ENCODE data around the gene PTPRK.

The PTPRK gene

GRCh38 chr6:128305976-128306375 lies 214.4 kb downstream of the PTPRK start:
- intact Hi-C loops (cut with DNase I; ENCODE audit: low total_unique reads), result no loop called here
- H3K9me3 ChIP-seq, result no peaks in the 10 kb centered on the region
- no peak overlapping the region for H3K27ac ChIP-seq
- H3K27me3 ChIP-seq, result no peaks in the 10 kb centered on the region
- no peak for TF ChIP-seq CTCF (IDR thresholded peaks at IDR 0.05)
- H3K4me1 ChIP-seq, result peaks cover 0 to 28% (median 0%) of the 10 kb centered on the region in 4 donors
- no peak for DNase-seq
- H3K4me3 ChIP-seq, result no peak overlapping the region
- H3K36me3 ChIP-seq, result no peaks in the 10 kb centered on the region

- no peak overlapping the region for H3K4me3 ChIP-seq
- H3K27me3 ChIP-seq, result no peaks in the 10 kb centered on the region
- peaks cover 0 to 30% (median 0%) of the 10 kb centered on the region in 4 donors for H3K4me1 ChIP-seq
- H3K36me3 ChIP-seq, result no peaks in the 10 kb centered on the region
- TF ChIP-seq CTCF (IDR thresholded peaks at IDR 0.05), result no peak
- no peak overlapping the region for H3K27ac ChIP-seq
- no peaks in the 10 kb centered on the region for H3K9me3 ChIP-seq
- no peak for DNase-seq
- intact Hi-C loops (cut with DNase I; ENCODE audit: low total_unique reads), result no loop called here
Measured at GRCh38 chr6:128305228-128305627, 215.2 kb downstream of the PTPRK start.

GRCh38 chr6:128303870-128304269 lies 216.5 kb downstream of the PTPRK start:
- Histone ChIP-seq H3K4me1 (peaks cover 0 to 25% (median 0%) of the 10 kb centered on the region in 4 donors), H3K36me3 (no peaks in the 10 kb centered on the region), H3K27me3 (no peaks in the 10 kb centered on the region), H3K27ac (no peak overlapping the region), H3K9me3 (no peaks in the 10 kb centered on the region), H3K4me3 (no peak overlapping the region)
- no peak for DNase-seq
- no peak for TF ChIP-seq CTCF (IDR thresholded peaks at IDR 0.05)
- intact Hi-C loops (cut with DNase I; ENCODE audit: low total_unique reads), result no loop called here

- Histone ChIP-seq H3K27ac (no peak overlapping the region), H3K4me3 (no peak overlapping the region), H3K27me3 (no peaks in the 10 kb centered on the region), H3K36me3 (no peaks in the 10 kb centered on the region), H3K9me3 (no peaks in the 10 kb centered on the region), H3K4me1 (peaks cover 0 to 25% (median 0%) of the 10 kb centered on the region in 4 donors)
- no peak for TF ChIP-seq CTCF (IDR thresholded peaks at IDR 0.05)
- no peak for DNase-seq
- intact Hi-C loops (cut with DNase I; ENCODE audit: low total_unique reads), result no loop called here
Measured at GRCh38 chr6:128302942-128303341, 217.5 kb downstream of the PTPRK start.

- DNase-seq, result no peak
- Histone ChIP-seq H3K9me3 (no peaks in the 10 kb centered on the region), H3K4me1 (no peaks in the 10 kb centered on the region), H3K27ac (no peak overlapping the region), H3K36me3 (no peaks in the 10 kb centered on the region), H3K4me3 (no peak overlapping the region), H3K27me3 (no peaks in the 10 kb centered on the region)
- intact Hi-C loops (cut with DNase I; ENCODE audit: low total_unique reads), result no loop called here
- TF ChIP-seq CTCF (IDR thresholded peaks at IDR 0.05), result no peak
Measured at GRCh38 chr6:128295670-128296069, 224.7 kb downstream of the PTPRK start.

GRCh38 chr6:128290221-128290620 lies 230.2 kb downstream of the PTPRK start:
- H3K27me3 ChIP-seq, result no peaks in the 10 kb centered on the region
- H3K36me3 ChIP-seq, result no peaks in the 10 kb centered on the region
- no peak for DNase-seq
- no peak for TF ChIP-seq CTCF (IDR thresholded peaks at IDR 0.05)
- H3K9me3 ChIP-seq, result no peaks in the 10 kb centered on the region
- H3K27ac ChIP-seq, result no peak overlapping the region
- H3K4me3 ChIP-seq, result no peak overlapping the region
- H3K4me1 ChIP-seq, result no peaks in the 10 kb centered on the region
- intact Hi-C loops (cut with DNase I; ENCODE audit: low total_unique reads), result no loop called here

Data from tibial artery (tissue), 4 donors.